KOPT-K1 (cell line): ENCODE data around the gene EIF4G3.
"Not testable (repeated sequence)": the region's sequence is repeated elsewhere in the genome, so short reads cannot be mapped to it uniquely, and the experiment has no call there.

Experiments
- H3K27ac ChIP-seq: fragments of 200-600 bp; sonication (generic); 2 replicates; pipeline ENCODE4 v1.5.1; 2016; ENCODE audit warnings: antibody characterized with exemption, mild to moderate bottlenecking, low read depth, low read length; ENCODE audit not compliant: poor library complexity, severe bottlenecking
- H3K36me3 ChIP-seq: fragments of 200-600 bp; sonication (generic); 2 replicates; pipeline ENCODE4 v1.5.1; 2017; ENCODE audit warnings: antibody characterized with exemption, mild to moderate bottlenecking, low read length, moderate library complexity; ENCODE audit not compliant: insufficient read depth
- H3K9me3 ChIP-seq: fragments of 200-600 bp; sonication (generic); 2 replicates; pipeline ENCODE4 v1.5.1; 2017; ENCODE audit warnings: antibody characterized with exemption, low read length, mild to moderate bottlenecking; ENCODE audit not compliant: insufficient read depth, poor library complexity, severe bottlenecking

The EIF4G3 gene

DNA sequence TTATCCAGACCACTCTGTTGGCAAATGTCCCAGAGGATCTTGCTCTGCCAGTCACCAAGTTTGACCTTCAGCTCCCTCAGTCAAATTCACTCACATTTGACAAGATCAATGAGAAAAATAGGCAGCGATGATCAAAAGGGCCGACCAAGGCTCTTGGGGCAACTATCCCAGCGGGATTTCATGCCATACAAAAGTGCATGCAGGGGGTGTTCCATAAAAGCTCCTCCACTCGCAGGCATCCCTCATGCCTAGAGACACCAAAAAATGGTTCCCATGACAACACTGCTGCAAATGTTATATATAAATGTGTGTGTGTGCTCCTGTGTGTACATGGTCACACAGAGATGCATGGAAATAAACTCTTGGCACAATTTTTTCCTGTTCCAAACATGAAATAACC is 16.2 kb upstream of the EIF4G3 start:
- Histone ChIP-seq H3K27ac (no peak overlapping the region), H3K9me3 (no peaks in the 10 kb centered on the region), H3K36me3 (no peaks in the 10 kb centered on the region)

DNA sequence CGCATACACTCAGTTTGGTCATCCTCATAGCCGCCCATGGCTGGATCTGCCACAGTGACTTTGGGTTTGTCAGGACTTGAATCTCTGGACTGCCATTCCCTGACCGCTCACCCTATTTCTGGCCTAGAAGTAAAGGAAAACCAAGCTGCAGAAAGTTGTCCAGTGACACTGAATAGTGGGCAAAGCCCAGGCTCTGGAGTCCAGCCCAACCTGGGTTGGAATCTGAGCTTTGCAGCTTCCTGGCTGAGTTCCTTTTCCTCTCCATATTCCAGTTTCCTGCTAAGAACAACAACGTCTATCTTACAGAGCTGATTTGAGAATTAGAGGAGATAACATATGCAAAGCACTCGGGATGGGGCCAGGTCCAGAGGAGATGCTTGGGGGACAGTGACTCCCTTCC is 15.6 kb upstream of the EIF4G3 start:
- H3K36me3 ChIP-seq, result no peaks in the 10 kb centered on the region
- H3K9me3 ChIP-seq, result no peaks in the 10 kb centered on the region
- H3K27ac ChIP-seq, result no peak overlapping the region

DNA sequence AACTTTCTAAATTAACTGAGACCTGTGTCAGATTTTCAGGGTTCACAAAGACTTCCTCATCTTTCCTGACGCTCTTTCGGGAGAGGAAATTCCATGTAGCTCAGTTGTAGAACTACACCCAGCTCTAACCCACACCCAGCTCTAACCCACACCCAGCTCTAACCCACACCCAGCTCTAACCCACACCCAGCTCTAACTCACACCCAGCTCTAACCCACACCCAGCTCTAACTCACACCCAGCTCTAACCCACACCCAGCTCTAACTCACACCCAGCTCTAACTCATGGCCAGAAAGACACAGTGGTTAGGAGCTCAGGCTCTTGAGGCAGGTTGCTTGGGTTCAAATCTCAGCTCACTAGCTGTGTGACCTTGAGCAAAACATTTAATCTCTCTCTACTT is 14.1 kb upstream of the EIF4G3 start:
- not testable (repeated sequence) for H3K36me3 ChIP-seq, H3K27ac ChIP-seq, H3K9me3 ChIP-seq

DNA sequence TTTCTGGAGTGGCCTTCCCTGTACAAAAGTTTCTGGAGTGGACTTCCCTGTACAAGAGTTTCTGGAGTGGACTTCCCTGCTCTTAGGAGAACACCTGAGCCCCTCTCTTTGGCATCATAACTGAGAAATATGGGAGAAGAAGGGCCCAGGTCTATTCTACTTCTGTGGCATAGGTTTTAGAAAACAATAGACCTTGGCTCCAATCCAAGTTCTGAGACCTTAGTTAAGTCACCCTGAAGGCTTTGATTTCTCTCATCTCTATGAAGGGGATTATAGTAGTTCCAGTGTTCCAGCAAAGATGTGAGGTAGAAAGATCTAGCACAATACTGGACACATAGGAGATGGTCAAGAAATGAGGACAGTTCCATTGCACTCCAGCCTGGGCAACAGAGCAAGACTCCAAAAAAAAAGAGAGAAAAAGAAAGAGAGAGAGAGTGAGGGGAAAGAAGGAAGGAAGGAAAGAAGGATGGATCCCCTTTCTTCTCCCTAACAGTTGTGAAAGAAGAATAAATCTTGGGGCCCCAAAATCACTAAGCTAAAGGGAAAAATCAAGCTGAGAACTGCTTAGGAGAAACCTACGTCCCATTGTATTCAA is 13.3 kb upstream of the EIF4G3 start:
- H3K27ac ChIP-seq, result no peak overlapping the region
- no peaks in the 10 kb centered on the region for H3K36me3 ChIP-seq
- H3K9me3 ChIP-seq, result no peaks in the 10 kb centered on the region

DNA sequence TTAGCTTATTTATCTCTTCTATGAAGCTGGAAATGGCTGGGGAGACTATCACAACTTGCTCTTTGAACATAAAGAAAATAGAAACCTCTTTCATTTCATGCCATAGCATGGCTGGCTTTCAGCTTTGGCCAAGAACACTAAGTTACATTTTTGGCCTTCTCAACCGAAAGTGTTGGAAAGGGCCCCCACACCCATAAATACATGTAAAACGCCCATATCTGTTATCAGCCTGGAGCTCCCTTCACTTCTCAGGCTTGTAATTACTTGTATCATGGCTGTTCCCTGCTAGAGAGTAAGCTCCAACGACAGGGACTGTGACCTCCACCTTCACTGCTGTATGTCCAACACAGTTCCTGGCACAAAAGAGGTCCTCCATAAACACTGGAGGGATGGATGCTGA is 12.7 kb upstream of the EIF4G3 start:
- H3K36me3 ChIP-seq, result no peaks in the 10 kb centered on the region
- H3K27ac ChIP-seq, result no peak overlapping the region
- H3K9me3 ChIP-seq, result no peaks in the 10 kb centered on the region

DNA sequence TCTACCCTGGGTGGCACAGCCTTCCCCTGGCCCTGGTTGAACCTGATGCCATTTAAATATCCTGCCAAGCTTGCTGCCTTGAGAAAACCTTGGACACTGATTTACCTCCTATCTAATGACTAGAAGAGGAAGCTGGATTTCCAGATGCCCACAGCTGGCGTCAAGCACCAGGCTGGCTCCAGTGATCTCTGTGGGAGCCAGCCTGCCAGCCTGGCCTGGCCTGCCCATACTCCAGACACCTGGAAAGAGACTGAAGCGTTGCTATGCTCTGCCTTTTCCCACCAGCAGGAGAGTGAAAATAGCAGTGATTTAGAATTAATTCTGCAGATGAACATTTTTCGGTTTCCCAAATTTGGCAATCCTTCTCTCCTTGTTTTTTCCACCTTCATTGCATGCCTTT is 11.5 kb upstream of the EIF4G3 start:
- no peaks in the 10 kb centered on the region for H3K9me3 ChIP-seq
- H3K27ac ChIP-seq, result no peak overlapping the region
- no peaks in the 10 kb centered on the region for H3K36me3 ChIP-seq

DNA sequence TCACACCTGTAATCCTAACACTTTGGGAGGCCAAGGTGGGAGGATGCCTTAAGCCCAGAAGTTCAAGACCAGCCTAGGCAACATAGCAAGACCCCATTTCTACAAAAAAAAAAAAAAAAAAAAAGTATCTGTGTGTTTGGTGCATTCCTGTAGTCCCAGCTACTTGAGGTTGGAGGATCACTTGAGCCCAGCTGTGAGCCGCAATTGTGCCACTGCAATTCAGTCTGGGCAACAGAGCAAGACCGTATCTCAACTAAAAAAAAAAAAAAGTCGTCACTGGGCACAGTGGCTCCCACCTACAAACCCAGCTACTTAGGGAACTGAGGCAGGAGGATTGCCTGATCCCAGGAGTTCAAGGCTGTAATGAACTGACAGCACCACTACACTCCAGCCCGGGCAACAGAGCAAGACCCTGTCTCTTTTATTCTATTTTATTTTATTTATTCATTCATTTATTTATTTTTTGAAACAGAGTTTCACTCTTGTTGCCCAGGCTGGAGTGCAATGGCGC is 8.6 kb upstream of the EIF4G3 start:
- Histone ChIP-seq H3K36me3 (no peaks in the 10 kb centered on the region), H3K9me3 (no peaks in the 10 kb centered on the region)

DNA sequence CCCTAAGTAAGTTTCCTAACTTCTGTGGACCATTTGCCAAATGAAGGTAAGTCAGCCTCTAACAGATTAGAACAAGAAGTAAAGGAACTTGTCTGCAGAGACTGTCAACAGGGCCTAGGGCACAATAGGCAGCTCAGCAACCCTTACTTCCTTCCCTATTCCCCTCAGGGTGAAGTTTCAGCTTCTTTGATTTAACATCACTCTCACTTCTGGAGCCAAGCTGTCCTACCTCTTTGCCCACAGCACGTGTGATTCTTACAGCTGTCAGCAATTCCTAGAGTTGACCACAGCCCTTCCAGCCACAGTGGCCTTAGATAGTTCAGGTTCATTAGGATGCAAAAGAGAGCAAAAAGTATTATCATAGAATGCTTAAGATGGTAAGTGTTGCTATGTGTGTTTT is 7.6 kb upstream of the EIF4G3 start:
- no peaks in the 10 kb centered on the region for H3K36me3 ChIP-seq
- H3K9me3 ChIP-seq, result no peaks in the 10 kb centered on the region
- H3K27ac ChIP-seq, result no peak overlapping the region

More for the DNA sequence above, 8.6 kb upstream of the EIF4G3 start:
- no peak overlapping the region for H3K27ac ChIP-seq

DNA sequence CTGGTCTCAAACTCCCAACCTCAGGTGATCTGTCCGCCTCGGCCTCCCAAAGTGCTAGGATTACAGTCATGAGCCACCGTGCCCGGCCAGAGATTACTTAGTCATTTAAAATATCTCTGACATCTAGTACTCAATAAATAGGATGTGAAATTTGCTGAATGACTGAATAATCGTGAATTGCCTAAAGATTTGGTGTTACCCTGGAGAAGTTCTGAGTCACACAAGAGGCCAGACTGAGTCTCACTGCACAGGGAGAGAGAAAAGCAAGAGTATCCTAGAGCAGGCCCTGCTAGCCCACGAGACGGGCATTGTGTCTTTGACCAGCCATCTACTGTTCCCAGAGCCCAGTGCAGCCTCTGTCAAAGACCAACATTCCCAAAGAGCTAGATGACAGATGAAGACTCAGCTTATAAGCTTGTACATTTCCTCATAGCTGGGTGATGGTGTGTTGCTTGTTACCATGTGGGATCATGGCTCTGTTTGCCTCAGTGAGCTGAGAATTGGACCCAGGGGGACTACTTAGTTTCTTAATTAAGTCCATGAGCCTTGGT is 5.6 kb upstream of the EIF4G3 start:
- Histone ChIP-seq H3K27ac (no peak overlapping the region), H3K36me3 (no peaks in the 10 kb centered on the region), H3K9me3 (no peaks in the 10 kb centered on the region)

DNA sequence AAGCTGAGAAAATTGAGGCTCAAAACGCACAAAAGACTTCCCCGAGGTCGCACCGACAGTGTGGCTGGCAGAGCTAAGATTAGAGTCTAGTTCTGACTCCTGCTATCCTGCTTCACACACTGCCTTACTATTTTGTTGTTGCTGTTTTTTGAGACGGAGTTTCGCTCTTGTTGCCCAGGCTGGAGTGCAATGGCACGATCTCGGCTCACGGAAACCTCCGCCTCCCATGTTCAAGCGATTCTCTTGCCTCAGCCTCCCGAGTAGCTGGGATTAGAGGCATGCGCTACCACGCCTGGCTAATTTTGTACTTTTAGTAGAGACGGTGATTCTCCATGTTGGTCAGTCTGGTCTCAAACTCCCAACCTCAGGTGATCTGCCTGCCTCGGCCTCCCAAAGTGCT is 1.6 kb upstream of the EIF4G3 start:
- not testable (repeated sequence) for H3K9me3 ChIP-seq, H3K36me3 ChIP-seq, H3K27ac ChIP-seq

DNA sequence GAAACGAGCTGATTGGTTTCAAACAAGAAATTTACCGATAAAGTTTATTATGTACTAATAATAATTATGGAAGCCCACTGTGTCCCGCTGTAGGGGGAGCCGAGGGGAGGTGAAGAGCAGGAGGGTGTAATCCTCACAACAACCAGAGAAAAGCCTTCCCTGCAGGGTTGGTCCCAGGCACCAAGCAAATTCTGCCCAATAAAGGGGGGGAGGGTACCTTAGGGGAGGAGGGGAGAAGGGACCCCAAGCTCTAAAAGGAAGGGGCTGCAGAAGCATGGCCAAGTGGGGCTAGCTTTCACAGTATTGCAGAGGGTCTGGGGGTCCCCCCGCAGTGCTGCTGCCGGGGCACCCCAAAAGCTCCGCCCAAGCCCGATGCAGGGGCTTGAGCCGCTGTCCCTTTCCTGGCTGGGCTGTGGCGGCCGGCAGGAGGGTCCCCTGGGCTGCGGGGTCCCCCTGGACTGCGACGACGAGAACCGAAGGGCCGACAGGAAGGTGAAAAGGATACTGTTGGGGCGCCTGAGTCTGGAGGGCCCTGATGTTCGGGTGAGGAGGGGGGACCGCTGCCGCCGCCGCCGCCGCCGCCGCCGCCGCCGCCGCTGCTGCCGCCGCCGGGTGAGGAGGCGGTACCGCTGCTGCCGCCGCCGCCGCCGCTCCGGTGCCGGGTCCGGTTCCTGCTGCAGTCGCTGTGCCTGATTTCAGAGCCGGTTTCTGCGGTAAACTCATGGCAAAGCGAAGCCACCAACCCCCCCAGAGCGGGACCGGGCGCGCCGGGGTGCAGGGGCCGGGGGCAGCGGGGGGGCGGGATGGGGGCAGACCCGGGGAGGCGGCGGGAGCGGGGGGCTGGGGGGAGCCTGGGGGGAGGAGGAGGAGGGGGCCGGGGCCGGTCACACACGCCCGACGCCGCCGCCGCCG is 771 bp downstream of the EIF4G3 start:
- H3K36me3 ChIP-seq, result 0 out of 2 replicates have a peak, but pooled peaks cover 4% of the 10 kb centered on the region
- peak overlapping the region; percentile 27 for H3K27ac ChIP-seq
- no peaks in the 10 kb centered on the region for H3K9me3 ChIP-seq

DNA sequence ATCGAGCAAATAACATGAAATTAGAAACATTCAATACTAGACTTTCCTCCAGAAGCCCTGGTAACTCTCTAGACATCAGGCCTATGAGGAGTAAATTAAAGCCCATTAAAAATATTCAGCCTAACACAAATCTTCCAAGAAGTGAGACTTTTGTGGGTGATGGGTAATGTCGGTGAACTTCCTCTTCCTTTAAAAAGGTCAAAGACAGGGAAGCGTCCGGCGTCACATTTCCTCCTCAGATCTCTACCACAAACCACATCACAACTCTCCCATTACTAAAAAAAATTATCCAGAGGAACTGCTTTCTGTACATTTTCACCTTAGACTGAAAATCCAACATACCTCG is 1.4 kb downstream of the EIF4G3 start:
- no peak overlapping the region for H3K27ac ChIP-seq

DNA sequence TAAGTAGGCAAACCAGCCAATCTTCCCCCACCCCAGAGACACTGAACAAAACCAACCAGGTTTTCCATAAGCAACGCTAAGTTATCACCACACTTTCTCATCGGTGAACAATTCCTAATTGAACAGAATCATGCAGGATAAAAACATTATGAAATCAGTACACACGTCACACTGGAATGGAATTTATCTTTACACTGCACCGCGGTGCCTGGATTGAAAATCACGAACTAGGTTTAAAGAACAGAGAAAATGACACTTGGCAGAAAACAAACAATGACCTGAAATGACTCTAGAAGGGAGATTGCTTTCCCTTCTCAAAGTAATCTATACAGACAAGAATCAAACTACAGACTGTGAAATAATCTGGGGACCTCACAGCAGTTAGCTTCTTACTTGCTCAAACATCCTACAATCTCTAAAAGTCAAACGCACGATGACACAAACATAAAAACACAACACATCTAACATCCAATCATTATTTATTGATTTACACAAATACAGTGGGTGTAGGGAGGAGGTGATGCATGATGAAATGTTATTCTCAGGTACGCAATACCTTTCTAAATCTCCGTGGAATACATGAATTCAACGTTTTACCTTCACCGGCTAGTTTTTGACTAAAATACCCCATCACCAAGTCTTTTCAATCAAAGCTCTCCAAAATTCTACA is 1.9 kb downstream of the EIF4G3 start:
- Histone ChIP-seq H3K27ac (no peak overlapping the region), H3K36me3 (peaks cover 12% of the 10 kb centered on the region), H3K9me3 (no peaks in the 10 kb centered on the region)

More for the DNA sequence above, 1.4 kb downstream of the EIF4G3 start:
- H3K9me3 ChIP-seq, result no peaks in the 10 kb centered on the region
- H3K36me3 ChIP-seq, result peaks cover 6% of the 10 kb centered on the region; the same call in 1 of the 2 replicates

DNA sequence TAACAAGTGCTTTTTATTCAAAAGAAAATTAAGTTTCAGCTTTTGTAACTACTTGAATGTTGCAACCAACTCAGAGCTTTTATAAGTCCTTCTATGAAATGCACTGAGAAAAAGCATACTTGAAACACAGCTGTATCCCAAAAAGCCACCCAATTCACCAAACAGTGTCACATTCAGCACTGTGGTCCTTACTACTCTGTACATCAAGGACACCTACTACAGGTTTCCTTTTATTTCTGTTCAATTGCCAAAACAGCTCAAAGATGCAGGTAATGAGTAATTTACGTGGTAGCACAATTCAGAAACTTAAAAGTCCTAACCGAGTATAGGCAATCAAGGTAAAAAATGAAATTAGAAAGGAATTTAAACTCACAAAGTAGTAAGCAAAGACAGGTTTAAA is 2.5 kb downstream of the EIF4G3 start:
- H3K9me3 ChIP-seq, result no peaks in the 10 kb centered on the region
- H3K36me3 ChIP-seq, result peaks cover 15% of the 10 kb centered on the region
- no peak overlapping the region for H3K27ac ChIP-seq

DNA sequence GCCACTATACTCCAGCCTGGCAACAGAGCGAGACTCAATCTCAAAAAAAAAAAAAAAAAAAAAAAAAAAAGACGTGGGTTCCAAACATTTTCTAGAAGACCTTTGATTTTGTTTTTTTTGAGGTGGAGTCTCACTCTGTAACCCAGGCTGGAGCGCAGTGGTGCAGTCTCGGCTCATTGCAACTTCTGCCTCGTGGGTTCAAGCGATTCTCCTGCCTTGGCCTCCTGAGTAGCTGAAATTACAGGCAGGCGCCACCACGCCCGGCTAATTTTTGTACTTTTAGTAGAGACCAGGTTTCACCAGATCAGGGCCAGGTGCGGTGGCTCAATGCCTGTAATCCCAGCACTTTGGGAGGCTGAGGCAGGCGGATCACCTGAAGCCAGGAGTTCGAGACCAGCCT is 3.6 kb downstream of the EIF4G3 start:
- not testable (repeated sequence) for H3K27ac ChIP-seq, H3K9me3 ChIP-seq
- peaks cover 15% of the 10 kb centered on the region for H3K36me3 ChIP-seq
